Measurements from ENCODE around the gene APOM.

- TF ChIP-seq CTCF (IDR thresholded peaks at IDR 0.05) (no peak), POLR2A (IDR thresholded peaks at IDR 0.05) (no peak)
These were observed 27.9 kb upstream of the APOM start for GRCh38 chr6:31627690-31628287.

Data from thyroid gland (tissue), 4 donors.